ENCODE measurements around the gene ATG5.

ATG5 gene

DNA sequence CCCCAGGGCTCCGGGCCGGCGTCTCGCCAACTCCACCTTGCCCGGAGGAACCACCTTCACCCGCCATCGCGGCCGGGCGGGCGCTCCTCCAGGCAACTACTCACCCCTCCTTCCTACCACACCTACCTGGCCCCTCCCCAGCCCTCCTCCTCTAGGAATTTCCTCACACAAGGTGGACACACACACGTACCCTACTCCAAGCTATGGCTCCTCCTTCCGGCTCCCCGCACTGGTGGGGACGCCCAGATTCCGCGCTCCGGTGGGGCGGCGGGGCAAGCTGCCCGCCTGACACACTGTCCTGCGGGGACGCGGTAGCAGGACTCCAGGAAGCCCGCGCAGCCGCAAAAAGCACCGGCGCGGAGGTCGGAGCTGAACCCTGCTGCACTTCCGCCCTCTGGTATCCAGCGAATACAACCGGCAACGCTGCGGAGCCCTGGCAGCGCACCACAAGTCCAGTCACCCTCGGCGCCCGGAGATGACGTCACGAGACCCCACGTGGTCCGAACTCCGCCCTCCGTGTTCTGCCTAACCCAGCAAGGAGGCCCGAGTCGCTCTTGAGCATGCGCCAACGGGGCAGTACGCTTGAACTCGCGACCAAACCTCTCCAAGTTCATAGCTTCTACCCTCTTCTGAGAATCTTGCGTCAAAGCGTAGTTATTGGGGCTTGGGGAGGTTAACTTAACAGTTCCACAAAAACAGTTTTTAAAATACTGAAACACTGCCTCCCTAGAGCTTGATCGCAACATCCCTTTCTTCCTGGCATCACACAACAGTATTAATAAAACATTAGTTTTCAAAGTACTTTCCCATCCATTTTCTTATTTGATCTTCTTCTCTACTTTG lies at the start of gene ATG5:
Gene ATG5 (minus strand): TSS at position 425 of the 843 bp plus-strand sequence. CDS start 9,552 bp downstream, outside the sequence.
- peak; percentile 96 for DNase-seq (ENCODE audit: low read depth)

DNA sequence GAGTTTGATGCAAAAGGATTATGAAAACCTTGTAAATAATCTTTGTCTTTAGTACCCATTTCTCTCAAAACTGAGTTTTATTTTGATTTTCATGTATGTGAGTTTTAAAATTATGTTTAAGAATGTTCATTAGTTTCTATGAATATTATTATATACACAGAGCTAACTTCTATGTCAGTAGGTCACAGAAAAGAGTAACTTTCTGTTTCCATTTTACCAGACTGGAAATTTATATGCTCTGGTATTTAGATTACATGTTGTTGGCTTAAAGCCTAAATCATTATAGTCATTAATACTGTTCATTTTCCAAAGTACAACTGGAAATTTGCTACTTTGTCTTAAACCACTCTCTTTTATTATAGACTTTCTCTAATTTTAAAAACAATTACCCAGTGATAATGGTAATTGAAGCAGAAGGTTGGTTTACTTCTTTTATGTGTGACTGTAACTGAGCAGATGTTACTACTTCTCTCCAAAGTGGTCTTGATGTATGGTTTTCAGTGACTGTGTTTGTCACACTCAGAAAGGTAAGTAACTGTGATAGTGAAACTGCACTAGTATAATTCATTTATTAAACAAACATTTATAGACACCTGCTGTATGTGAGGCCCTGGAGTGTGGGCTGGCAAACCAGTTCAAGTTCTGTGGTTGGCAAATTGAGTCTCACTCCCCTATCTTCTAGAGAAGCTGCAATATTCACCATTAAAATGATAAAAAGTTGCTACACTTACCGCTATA lies 48.1 kb upstream of the ATG5 start:
- no peak for DNase-seq (ENCODE audit: low read depth)

DNA sequence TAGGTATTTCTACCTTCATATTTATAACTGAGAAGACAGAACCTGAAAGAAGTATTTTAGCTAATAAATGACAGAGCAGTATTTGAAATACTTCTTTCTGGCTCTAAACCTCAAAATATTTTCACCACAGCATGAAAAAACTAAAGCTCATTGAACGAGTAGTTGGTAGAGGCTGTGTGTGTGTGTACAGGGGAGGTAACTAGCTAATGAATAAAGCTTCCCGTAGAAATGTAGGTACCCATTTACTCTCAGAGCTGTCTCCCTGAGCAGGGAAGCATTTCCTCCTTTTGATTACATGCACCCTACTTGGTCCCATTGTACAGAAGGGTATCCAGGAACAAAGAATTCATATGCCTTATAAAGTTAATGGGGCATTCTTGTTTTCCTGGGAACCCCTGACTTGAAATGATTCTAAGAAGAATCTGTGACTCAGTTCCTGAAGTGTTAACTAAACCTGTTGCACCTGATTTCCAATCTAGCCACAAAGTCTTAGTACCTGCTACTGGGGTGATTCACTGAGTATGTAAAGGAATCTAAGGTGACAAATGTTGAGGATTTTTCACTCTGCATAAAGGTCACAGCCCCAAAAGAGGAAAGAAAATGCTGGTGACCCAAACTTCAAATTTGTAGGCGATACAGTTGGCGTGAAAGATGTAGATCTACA lies 47.4 kb upstream of the ATG5 start:
- no peak for DNase-seq (ENCODE audit: low read depth)

DNA sequence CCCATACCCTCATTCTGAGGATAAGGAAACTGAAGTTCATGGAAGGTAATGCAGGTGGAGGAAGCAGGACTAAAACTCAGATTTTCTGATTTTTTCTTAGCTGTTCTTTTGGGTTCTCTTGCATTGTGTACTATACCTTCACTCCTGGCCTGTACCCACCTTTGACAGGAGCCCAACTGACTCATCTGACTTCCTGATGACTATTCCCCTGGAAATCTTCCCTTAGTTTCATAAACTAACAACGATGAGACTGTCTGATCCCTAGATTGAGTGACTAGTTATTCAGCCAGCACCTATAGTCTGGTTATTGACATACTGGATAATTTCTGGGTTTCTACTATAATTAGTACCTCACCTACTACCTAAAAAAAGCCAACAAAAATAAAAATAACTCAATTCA lies 45.1 kb upstream of the ATG5 start:
- DNase-seq (ENCODE audit: low read depth), result no peak

DNA sequence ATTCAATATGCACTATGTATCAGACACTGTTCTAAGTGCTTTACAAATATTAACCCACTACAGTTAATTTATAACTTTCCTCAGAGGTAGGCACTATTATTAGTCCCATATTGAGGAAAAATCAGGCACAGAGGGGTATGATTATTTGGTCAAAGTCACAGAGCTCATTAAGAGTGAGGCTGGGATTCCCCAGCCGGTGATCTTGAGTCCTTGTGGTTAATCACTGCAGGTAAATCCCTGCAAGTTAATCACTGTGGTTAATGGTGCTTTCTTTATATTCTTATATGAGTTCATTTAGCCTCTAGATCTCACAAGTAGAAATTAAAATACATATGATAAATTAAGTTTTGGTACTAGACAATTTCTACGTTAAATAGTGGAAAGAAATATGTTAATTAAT lies 44.2 kb upstream of the ATG5 start:
- DNase-seq (ENCODE audit: low read depth), result no peak

DNA sequence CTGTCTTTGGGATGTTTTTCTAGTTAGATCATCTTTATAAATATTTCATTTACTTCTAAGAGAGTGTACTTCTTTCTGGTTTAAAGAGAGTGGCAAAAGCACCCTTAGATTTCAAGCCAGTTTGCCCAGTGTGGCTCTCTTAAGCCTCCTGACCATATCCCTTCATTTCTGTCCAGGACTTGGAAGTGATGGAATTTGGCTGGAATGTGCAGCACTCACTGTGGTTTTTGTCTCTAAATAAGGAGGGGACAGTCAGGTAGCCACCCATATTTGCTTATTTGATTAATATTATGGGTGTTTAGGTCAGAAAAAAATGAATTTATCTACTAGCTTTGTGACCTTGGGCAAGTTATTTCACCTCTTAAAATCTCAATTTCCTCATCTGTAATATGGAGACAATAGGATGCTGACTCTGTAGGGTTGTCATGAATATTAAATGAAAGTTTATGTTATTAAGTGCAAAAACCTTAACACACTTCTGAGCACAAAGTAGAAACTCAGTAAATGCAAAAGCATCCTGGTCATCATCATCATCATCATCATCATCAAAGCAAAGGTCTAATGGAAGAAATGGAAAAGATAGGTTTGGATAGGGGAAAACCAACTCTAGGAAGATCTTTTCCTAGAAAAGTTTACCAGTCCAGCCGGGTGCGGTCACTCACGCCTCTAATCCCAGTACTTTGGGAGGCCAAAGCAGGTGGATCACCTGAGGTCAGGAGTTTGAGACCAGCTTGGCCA lies 38.0 kb upstream of the ATG5 start:
- no peak for DNase-seq (ENCODE audit: low read depth)

DNA sequence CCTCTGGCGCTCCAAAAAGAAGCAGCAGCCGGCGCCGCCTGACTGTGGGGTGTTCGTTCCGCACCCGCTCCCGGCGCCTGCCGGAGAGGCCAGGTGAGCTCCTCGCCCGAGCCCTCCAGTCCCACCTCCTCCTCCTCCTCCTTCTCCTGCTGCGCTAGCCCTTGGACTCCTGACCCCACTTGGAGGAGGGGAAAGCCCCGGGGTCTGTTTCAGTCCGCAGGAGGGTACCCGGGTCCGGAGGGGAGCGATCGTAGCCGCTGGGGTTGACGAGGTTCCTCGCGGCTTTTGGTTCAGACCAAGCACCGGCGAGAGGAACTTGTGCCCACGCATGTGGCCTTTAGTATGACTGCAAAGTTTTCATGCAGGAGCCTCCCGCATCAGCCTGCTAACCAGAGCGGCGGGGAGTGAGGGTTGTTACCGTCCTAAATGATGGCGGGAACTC lies 35.5 kb upstream of the ATG5 start:
- no peak for DNase-seq (ENCODE audit: low read depth)

DNA sequence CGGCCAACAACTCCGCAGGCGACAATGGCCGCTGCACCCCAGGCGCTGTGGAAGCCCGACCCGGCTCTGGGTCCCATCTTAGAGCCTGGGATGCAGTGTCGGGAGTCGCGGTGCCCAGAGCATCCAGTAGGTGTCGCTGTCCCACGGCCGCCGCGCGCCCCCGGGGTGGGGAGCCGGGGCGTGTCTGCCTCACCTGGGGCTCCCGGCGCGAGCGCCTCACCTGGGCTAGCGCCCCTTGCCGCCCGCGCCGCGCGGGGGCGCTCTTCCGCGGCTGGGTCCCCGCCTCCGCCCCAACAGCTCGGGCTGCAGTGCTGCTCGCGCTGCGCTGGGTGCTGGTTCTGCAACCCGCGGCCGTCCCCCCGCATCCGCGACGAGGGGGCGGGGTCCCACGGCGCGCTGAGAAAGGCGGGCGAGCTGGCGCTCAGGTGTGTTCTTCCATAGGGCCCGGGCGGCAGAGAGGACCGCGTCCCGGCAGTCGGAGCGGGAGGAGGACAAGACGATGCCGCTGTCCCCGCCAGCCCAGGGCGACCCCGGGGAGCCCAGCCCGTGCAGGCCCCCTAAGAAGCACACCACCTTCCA lies 34.9 kb upstream of the ATG5 start, which contains the start of gene CRYBG1:
Gene CRYBG1 (plus strand): TSS at position 308 of the 579 bp plus-strand sequence. CDS start 192 bp downstream, at position 500.
- DNase-seq (ENCODE audit: low read depth), result no peak

DNA sequence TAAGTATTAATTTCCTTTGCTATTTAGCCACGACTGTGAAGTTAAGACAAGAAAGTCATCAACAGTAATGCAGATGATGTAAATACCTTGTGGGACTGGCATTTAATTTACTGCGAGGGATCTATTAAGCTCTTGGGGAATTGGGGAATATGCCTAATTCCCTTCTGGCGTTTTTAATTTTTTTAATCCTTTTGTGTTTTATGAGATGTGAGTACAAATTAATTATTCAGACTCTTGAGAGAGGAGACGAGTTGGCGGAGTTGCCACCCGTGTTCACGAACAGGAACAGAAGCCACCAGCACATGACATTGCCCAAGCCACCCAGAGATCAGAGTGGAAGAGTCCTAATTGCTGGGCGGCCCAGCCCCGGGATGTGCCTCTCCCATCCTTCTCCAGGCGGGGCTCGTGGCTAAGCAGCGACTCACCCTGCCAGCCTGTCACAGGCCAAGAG lies 34.4 kb upstream of the ATG5 start:
- no peak for DNase-seq (ENCODE audit: low read depth)

DNA sequence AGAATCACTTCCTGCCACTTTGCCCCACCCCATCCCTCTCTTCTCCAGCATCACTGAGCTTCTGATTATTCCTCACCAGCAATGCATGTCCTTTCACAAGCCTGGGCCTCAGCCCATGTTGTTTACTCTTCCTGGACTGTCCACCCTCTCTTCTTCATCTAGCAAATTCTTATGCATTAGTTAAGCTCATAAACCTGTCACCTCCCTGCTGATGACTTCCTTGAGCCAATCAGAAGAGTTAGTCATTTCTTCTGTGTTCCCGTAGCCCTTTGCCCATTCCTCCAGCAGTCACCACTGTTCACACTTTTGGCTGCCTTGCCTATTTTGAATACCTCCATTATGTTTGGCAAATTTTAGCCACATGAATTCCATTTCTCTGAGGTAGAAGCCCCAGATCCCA lies 30.8 kb upstream of the ATG5 start:
- no peak for DNase-seq (ENCODE audit: low read depth)

DNA sequence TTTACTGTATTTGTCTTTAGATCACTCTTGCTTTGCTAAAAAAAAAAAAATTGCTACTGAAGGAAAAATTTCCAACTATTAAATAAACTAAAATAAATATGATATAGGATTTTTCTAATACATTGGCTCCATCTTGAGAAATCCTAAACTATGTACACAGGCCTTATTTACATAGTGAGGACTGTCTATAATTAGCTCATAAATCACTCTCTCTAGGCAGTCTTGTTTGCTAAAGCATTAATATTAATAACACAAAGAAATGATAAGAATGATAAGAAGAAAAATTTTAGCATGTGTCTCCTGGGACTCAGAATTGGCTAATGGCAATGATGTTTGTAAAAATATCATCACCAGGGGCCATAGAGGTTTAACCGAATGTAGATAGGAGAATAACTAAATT lies 21.7 kb upstream of the ATG5 start:
- no peak for DNase-seq (ENCODE audit: low read depth)

DNA sequence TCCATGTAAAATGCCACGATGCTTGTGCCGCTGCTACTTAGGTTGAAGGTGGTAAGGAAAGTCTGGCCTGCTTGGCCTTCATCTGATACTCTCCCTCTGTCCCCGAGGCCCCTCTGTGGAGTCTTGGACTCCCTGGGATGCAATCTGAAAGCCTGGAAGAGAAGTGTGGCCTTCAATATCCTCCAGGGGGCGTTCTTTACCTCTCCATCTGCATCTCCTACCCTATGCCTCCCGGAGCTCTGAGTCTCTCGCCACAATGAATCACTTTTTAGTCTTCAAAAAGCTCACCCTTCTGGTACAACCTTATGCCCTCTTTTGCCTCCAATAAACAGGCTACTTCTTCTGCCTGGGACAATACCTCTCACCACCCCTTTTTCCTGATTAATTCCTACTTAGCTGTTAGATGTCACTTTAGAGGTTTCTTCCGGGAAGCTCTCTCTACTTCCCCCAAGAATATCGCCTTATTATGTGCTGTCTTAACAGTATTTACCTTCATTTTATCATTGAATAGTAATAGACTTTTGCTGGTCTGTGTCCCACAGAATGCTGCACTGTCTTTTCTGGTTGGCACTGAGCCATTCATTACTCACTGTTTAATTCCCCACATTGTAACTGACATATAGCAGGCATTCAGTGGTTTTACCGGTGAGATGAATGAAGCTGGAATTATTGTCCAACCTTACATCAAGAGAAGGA lies 13.9 kb upstream of the ATG5 start:
- peak; percentile 43 for DNase-seq (ENCODE audit: low read depth)

DNA sequence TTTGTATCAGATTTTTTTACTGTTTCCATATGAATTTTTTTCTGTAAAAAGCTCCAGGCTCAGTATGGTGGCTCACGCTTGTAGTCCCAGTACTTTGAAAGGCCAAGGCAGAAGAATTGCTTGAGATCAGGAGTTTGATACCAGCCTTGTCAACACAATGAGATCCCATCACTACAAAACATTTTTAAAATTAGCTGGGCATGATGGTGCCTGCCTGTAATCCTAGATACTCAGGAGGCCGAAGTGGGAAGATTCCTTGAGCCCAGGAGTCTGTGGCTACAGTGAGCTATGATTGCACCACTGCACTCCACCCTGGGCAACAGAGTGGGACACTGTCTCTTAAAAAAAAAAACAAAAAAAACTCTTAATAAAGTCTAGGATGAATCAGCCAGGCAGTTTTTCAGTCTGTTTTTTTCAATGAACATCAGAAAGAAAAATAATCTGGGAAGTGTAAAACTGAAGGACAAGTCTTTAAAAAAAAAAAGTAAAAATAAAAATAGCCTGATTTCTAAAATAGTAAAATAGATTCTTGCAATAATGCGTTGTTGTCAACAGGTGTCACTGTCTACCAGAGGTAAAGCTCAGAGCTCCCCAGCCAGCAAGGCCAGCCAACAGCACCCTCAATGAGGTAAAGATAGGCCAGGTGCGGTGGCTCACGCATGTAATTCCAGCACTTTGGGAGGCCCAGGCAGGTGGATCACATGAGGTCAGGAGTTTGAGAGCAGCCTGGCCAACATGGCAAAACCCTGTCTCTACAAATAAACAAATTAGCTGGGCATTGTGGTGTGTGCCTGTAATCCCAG lies 9.3 kb upstream of the ATG5 start:
- no peak for DNase-seq (ENCODE audit: low read depth)

DNA sequence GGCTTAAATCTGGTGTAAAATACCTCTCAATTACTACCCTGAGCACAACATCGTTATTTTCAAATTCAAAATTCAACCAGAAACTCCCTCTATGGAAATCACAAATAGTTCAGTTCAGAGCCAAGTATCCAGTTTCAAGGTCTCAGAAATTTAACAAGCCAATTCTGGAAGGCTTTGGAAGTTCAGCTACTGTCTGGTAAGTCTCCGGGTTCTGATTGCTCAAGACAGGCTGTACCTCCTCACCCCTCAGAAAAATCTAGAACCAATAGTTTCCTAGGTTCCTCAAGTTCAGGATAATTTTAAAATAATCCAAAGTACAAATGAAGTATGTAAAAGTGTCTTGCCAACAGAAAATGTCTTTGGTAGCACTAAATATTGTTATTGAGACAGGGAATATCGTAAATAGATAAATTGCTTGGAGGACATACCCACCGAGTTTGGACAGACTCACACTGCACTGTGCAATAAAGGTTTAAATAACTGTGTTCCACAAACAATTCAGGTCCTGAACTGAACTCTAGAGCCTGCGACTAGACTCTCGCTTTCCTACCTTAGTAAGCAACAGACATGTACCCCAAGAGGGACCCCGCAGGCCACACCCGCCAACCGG lies 729 bp downstream of the ATG5 start:
- no peak for DNase-seq (ENCODE audit: low read depth)

DNA sequence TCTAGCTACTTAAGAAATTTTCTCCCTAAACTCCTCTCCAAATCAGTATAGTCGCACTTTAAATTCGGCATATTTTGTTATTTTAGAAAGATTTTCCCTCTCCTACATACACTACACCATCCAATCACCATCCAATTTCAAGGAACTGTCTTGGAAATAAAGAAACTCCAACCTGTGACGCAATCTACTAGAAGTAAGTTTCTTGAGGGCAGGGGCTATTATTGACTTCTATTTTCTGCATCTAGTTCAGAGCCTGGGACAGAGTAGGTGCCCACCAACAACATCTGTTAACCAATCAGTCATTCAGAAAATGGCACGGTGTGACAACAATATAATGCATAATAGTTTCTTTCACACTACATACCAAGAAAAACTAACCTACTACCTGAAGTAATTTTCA lies 3.6 kb downstream of the ATG5 start:
- no peak for DNase-seq (ENCODE audit: low read depth)

DNA sequence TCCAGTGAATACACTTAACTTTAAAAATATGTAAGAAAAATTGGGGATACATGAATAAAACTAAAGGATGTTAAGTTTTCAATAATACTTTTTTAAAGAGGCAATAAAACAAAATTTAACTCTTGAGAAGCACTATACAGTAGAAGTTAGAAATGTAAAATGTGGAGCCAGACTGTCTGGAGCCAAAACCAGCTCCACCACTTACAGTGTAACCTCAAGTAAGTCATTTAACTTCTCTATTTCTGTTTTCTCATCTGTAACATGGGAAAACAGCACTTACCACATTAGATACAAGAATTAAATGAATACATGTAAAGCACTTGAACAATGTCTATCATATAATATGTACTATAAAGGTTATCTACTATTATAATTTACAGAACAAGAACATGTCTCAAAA lies 6.7 kb downstream of the ATG5 start:
- DNase-seq (ENCODE audit: low read depth), result no peak

DNA sequence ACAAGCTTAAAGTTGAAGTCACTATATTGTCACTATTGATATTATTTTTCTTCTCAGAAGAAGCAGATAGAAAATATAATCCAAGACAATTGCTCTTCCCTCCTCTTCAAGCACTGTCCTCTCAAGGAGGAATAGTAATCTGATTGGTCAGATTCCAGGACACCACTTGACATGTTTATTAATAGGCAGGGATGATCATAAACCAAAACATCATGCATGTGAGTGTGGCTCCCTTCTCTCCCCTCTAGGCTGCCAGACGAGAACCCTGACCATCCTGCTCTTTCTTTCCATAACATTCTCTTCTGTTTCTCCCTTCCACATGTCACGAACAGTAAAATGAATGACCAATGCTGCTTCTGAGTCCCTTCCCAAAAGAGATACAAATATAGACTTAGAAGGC lies 7.5 kb downstream of the ATG5 start:
- DNase-seq (ENCODE audit: low read depth), result no peak

DNA sequence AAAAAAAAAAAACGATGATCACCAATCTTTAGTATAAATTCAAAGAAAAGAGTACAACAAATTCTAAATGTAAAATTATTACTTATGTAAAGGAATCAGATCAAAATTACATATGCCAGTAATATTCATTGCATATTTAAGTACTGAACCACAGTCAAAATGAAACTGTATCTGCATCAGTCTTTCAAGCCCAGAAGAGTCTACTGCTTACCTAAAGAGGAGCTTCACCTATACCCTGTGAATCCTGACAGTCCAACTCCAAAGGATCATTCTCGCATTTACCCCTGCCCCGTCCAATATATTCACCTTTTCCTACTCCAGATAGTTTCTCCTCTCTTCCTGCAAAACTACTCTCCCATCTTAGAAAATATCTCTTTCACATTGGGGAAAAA lies 9.2 kb downstream of the ATG5 start:
- DNase-seq (ENCODE audit: low read depth), result no peak

DNA sequence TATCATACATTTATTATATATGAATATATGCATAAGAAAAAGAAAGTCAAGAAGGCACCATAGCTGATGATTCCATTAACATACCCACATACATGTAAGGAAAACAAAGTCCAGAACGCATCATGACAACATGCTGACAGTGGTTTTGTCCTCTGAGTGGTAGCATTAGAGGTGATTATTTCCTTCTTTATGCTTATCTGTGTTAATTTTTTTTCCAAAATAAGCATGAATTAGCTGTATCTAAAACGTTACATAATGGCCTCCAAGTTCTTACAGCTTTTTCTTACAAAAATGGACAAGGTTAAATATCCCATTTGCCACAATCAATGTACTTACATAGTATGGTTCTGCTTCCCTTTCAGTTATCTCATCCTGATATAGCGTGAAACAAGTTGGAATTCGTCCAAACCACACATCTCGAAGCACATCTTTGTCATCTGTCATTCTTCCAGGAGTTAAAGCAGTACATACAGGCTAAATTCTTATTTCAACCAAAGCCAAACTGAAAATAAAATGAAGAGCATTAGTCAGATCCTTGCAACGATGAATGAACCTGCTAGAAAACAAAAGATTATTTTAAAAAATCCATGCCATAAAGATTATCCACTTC lies 9.7 kb downstream of the ATG5 start:
- DNase-seq (ENCODE audit: low read depth), result no peak
